GM21515 (cell line): Measurements from ENCODE around the gene OR2A14.
"Not testable (repeated sequence)": the region's sequence is repeated elsewhere in the genome, so short reads cannot be mapped to it uniquely, and the experiment has no call there.

Experiments used
- ATAC-seq: cut with Tn5 transposase; IDR thresholded peaks from one replicate; pipeline ENCODE4 v1.9.1; 2021; ENCODE audit not compliant: unreplicated experiment

The OR2A14 gene

GRCh38 chr7:144122876-144123275 is at the start of gene OR2A14:
TSS of gene OR2A14 (plus strand) at chr7:144123176. CDS start at chr7:144129113, 5,937 bp downstream.
- no peak for ATAC-seq

- no peak for ATAC-seq
Observed at GRCh38 chr7:144074374-144074773, 48.6 kb upstream of the OR2A14 start.

GRCh38 chr7:144085978-144086377 is 37.0 kb upstream of the OR2A14 start, which contains the start of gene OR2A12:
TSS of gene OR2A12 (plus strand) at chr7:144086278. CDS start at chr7:144095108, 8,830 bp downstream.
- no peak for ATAC-seq

- no peak for ATAC-seq
Observed at GRCh38 chr7:144086730-144087129, 36.2 kb upstream of the OR2A14 start.

- no peak for ATAC-seq
Observed at GRCh38 chr7:144087230-144087629, 35.7 kb upstream of the OR2A14 start.

GRCh38 chr7:144090667-144091066 is 32.3 kb upstream of the OR2A14 start:
- no peak for ATAC-seq

GRCh38 chr7:144098776-144099175 is 24.2 kb upstream of the OR2A14 start:
- no peak for ATAC-seq

- no peak for ATAC-seq
Observed at GRCh38 chr7:144100607-144101006, 22.4 kb upstream of the OR2A14 start.

- ATAC-seq: no peak
Observed at GRCh38 chr7:144102041-144102440, 20.9 kb upstream of the OR2A14 start.

GRCh38 chr7:144105211-144105610 is 17.8 kb upstream of the OR2A14 start:
- no peak for ATAC-seq

GRCh38 chr7:144109283-144109682 is 13.7 kb upstream of the OR2A14 start, which contains the start of gene OR2A2:
TSS of gene OR2A2 (plus strand) at chr7:144109583. CDS start at chr7:144109583, 0 bp downstream.
- ATAC-seq: no peak

GRCh38 chr7:144110272-144110671 is 12.7 kb upstream of the OR2A14 start:
- no peak for ATAC-seq

- no peak for ATAC-seq
Observed at GRCh38 chr7:144113651-144114050, 9.3 kb upstream of the OR2A14 start.

GRCh38 chr7:144118341-144118740 is 4.6 kb upstream of the OR2A14 start:
- ATAC-seq: no peak

GRCh38 chr7:144127714-144128334 is 4.8 kb downstream of the OR2A14 start:
- peak; percentile 100 for ATAC-seq

GRCh38 chr7:144129601-144130000 is 6.6 kb downstream of the OR2A14 start:
- ATAC-seq: not testable (repeated sequence)

- no peak for ATAC-seq
Observed at GRCh38 chr7:144130730-144131129, 7.8 kb downstream of the OR2A14 start.

GRCh38 chr7:144132262-144132661 is 9.3 kb downstream of the OR2A14 start:
- no peak for ATAC-seq

- ATAC-seq: no peak
Observed at GRCh38 chr7:144133307-144133706, 10.3 kb downstream of the OR2A14 start.

- ATAC-seq: no peak
Observed at GRCh38 chr7:144134116-144134515, 11.1 kb downstream of the OR2A14 start.

- ATAC-seq: no peak
Observed at GRCh38 chr7:144137501-144137900, 14.5 kb downstream of the OR2A14 start.

GRCh38 chr7:144142187-144142586 is 19.2 kb downstream of the OR2A14 start:
- ATAC-seq: no peak

- ATAC-seq: no peak
Observed at GRCh38 chr7:144144426-144144825, 21.4 kb downstream of the OR2A14 start.
